GM23338 (cell line): Measurements from ENCODE around the gene IL1RAPL2. TPM values are rescaled to one million over a fixed set of nuclear protein-coding genes. Genes with fewer than 3 reads are reported as not detected.

Source experiments
- ATAC-seq: fragments of 200-7000 bp; cut with Tn5 transposase; 3 replicates; pipeline ENCODE4 v1.9.1; 2020
- DNase-seq: peaks from one replicate; pipeline ENCODE4 v3.0.0-alpha.2; 2015; ENCODE audit warnings: low spot score
- H2AFZ ChIP-seq: fragments of 200-600 bp; sonication (generic); 2 replicates; pipeline ENCODE4 v1.8.0; 2016; ENCODE audit warnings: antibody characterized with exemption, mild to moderate bottlenecking, moderate library complexity
- H3F3A ChIP-seq: fragments of 200-600 bp; sonication (generic); replicated peaks from 2 replicates; pipeline ENCODE4 v1.8.0; 2017; ENCODE audit warnings: antibody characterized with exemption, mixed run types, low read depth
- H3K27ac ChIP-seq: fragments of 200-600 bp; sonication (generic); 2 replicates; pipeline ENCODE4 v1.6.1; 2016; ENCODE audit warnings: low read depth
- H3K27me3 ChIP-seq: fragments of 200-600 bp; sonication (generic); 2 replicates; pipeline ENCODE4 v1.8.0; 2016; ENCODE audit warnings: mild to moderate bottlenecking, mixed run types, moderate library complexity; ENCODE audit not compliant: insufficient read depth
- H3K36me3 ChIP-seq: fragments of 200-600 bp; sonication (generic); 2 replicates; pipeline ENCODE4 v1.8.0; 2016; ENCODE audit warnings: mild to moderate bottlenecking; ENCODE audit not compliant: insufficient read depth
- H3K4me1 ChIP-seq: fragments of 200-600 bp; sonication (generic); 2 replicates; pipeline ENCODE4 v1.8.0; 2016; ENCODE audit warnings: mild to moderate bottlenecking, moderate library complexity; ENCODE audit not compliant: insufficient read depth
- H3K4me2 ChIP-seq: fragments of 200-600 bp; sonication (generic); 2 replicates; pipeline ENCODE4 v1.7.1; 2017; ENCODE audit warnings: mixed run types
- H3K4me3 ChIP-seq: fragments of 200-600 bp; sonication (generic); 2 replicates; pipeline ENCODE4 v1.6.1; 2016; ENCODE audit warnings: mixed run types
- H3K79me2 ChIP-seq: fragments of 200-600 bp; sonication (generic); replicated peaks from 2 replicates; pipeline ENCODE4 v1.8.0; 2017; ENCODE audit warnings: mild to moderate bottlenecking; ENCODE audit not compliant: insufficient read depth
- H3K9me2 ChIP-seq: fragments of 200-600 bp; sonication (generic); 2 replicates; pipeline ENCODE4 v1.8.0; 2017; ENCODE audit not compliant: insufficient read depth
- H4K20me1 ChIP-seq: fragments of 200-600 bp; sonication (generic); replicated peaks from 2 replicates; pipeline ENCODE4 v1.8.0; 2017; ENCODE audit warnings: mild to moderate bottlenecking; ENCODE audit not compliant: insufficient read depth
- H3K27ac Mint-ChIP-seq: 2 replicates; pipeline ENCODE4 v1.8.0; 2020; ENCODE audit warnings: inconsistent platforms, mild to moderate bottlenecking, moderate library complexity, mixed read lengths
- H3K27me3 Mint-ChIP-seq: 3 replicates; pipeline ENCODE4 v1.8.0; 2022; ENCODE audit warnings: low read depth, mild to moderate bottlenecking, moderate library complexity, mixed read lengths, inconsistent platforms; ENCODE audit not compliant: insufficient read depth, poor library complexity
- H3K36me3 Mint-ChIP-seq: 3 replicates; pipeline ENCODE4 v1.8.0; 2021; ENCODE audit warnings: low read depth, mild to moderate bottlenecking, inconsistent platforms, moderate library complexity, mixed read lengths
- H3K4me1 Mint-ChIP-seq: 3 replicates; pipeline ENCODE4 v1.8.0; 2020; ENCODE audit warnings: mild to moderate bottlenecking, inconsistent platforms, mixed read lengths
- H3K4me3 Mint-ChIP-seq: 3 replicates; pipeline ENCODE4 v1.8.0; 2021; ENCODE audit warnings: moderate library complexity, mild to moderate bottlenecking, inconsistent platforms, mixed read lengths
- H3K9me3 Mint-ChIP-seq: 3 replicates; pipeline ENCODE4 v1.8.0; 2020; ENCODE audit warnings: moderate library complexity, mild to moderate bottlenecking, inconsistent platforms, mixed read lengths
- ETS1 ChIP-seq: IDR thresholded peaks from 2 replicates; pipeline ENCODE4 v1.6.1; 2016; ENCODE audit warnings: antibody characterized with exemption
- EZH2phosphoT487 ChIP-seq: fragments of 200-600 bp; sonication (generic); IDR thresholded peaks from one replicate; pipeline ENCODE4 v1.8.1; 2018; ENCODE audit warnings: antibody characterized with exemption; ENCODE audit not compliant: unreplicated experiment
- JUNB ChIP-seq: IDR thresholded peaks from one replicate; pipeline ENCODE4 v1.6.1; 2016; ENCODE audit warnings: antibody characterized with exemption; ENCODE audit not compliant: unreplicated experiment
- STAT1 ChIP-seq: IDR thresholded peaks from one replicate; pipeline ENCODE4 v1.6.1; 2016; ENCODE audit warnings: antibody characterized with exemption; ENCODE audit not compliant: unreplicated experiment
- ZNF114 ChIP-seq: fragments of 250-450 bp; sonication (Bioruptor Pico); IDR thresholded peaks from 2 replicates; pipeline ENCODE4 v1.5.0; 2020; ENCODE audit warnings: mild to moderate bottlenecking, moderate library complexity
- ZNF331 ChIP-seq: fragments of 250-450 bp; sonication (Bioruptor Pico); IDR thresholded peaks from 2 replicates; pipeline ENCODE4 v1.5.0; 2020; ENCODE audit warnings: low read depth, mild to moderate bottlenecking, moderate library complexity
- ZNF462 ChIP-seq: fragments of 250-450 bp; sonication (Bioruptor Pico); IDR thresholded peaks from 2 replicates; pipeline ENCODE4 v1.5.0; 2020; ENCODE audit warnings: mild to moderate bottlenecking, moderate library complexity
- polyA plus RNA-seq: library from polyadenylated mRNA; unstranded; fragments of >200 nt; fragmentation: Nextera tagmentation; extraction: Ambion mirVana; gene quantifications from 2 replicates; pipeline ENCODE4 v1.2.1, GENCODE V29; 2016
- total RNA-seq: library from RNA; depleted of rRNA; stranded (reverse); fragments of >200 nt; shearing (Covaris generic); gene quantifications from 2 replicates; pipeline ENCODE4 v1.2.3, GENCODE V29; 2014

Gene IL1RAPL2
- total and polyA plus RNA-seq, 2 experiments from 2014 or later: 0.80 to 0.94 TPM

- DNase-seq (no peak), ATAC-seq (no peak)
- H3K36me3 Mint-ChIP-seq: no peaks in the 10 kb centered on the region; the same call in 2 of the 3 replicates
- Histone ChIP-seq H2AFZ (no peak overlapping the region), H4K20me1 (no peaks in the 10 kb centered on the region), H3K4me1 (no peaks in the 10 kb centered on the region), H3K27me3 (no peaks in the 10 kb centered on the region), H3K4me2 (no peak overlapping the region), H3F3A (no peaks in the 10 kb centered on the region), H3K79me2 (no peaks in the 10 kb centered on the region), H3K4me3 (no peak overlapping the region), H3K27ac (no peak overlapping the region), H3K36me3 (no peaks in the 10 kb centered on the region), H3K9me2 (no peaks in the 10 kb centered on the region)
- 0 out of 3 replicates have a peak, but pooled peaks cover 6% of the 10 kb centered on the region for H3K9me3 Mint-ChIP-seq
- H3K27ac Mint-ChIP-seq: no peak overlapping the region
- TF ChIP-seq ZNF331 (CRISPR knock-in tag) (no peak), ETS1 (no peak), JUNB (no peak), EZH2phosphoT487 (no peak), ZNF114 (CRISPR knock-in tag) (no peak), ZNF462 (no peak), STAT1 (no peak)
- H3K4me1 Mint-ChIP-seq: no peaks in the 10 kb centered on the region
- no peak overlapping the region for H3K4me3 Mint-ChIP-seq
- no peaks in the 10 kb centered on the region for H3K27me3 Mint-ChIP-seq
Observed at GRCh38 chrX:105347373-105347772, 781.4 kb downstream of the IL1RAPL2 start.
